GM12872 (cell line): ENCODE measurements around the gene ZNF74.

ENCODE experiments used
- CTCF ChIP-seq: IDR thresholded peaks from 3 replicates; pipeline ENCODE4 v1.5.1; 2011; ENCODE audit warnings: low read depth, mild to moderate bottlenecking, low read length, moderate library complexity; ENCODE audit not compliant: insufficient read depth

ZNF74 gene

DNA sequence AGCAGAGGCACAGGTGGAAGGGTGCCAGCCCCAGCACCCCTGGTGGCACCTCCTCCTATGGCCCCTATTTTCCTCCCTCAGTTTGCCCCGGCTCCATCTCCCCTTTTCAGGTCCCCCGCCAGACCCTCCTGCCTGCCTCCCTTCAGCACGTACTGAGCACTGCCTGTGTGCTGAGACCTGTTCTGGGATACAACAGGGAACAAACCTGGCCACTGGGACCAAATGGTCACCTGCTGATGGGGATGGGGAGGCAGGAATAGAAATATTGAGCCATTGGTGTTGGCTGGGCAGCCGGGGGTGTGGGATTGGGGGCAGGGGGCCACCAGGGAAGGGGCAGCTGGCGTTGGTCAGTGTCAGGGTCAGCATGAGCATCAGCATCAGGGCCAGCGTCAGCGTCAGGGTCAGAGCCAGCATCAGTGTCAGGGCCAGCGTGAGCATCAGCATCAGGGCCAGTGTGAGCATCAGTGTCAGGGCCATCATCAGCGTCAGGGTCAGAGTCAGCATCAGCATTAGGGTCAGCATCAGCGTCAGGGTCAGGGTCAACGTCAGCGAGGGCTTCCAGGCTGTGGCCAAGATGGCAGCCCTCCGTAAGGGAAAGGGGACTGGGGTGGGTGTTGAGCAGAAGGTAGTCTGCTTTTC is 7.5 kb downstream of the ZNF74 start:
- TF ChIP-seq CTCF, result no peak

DNA sequence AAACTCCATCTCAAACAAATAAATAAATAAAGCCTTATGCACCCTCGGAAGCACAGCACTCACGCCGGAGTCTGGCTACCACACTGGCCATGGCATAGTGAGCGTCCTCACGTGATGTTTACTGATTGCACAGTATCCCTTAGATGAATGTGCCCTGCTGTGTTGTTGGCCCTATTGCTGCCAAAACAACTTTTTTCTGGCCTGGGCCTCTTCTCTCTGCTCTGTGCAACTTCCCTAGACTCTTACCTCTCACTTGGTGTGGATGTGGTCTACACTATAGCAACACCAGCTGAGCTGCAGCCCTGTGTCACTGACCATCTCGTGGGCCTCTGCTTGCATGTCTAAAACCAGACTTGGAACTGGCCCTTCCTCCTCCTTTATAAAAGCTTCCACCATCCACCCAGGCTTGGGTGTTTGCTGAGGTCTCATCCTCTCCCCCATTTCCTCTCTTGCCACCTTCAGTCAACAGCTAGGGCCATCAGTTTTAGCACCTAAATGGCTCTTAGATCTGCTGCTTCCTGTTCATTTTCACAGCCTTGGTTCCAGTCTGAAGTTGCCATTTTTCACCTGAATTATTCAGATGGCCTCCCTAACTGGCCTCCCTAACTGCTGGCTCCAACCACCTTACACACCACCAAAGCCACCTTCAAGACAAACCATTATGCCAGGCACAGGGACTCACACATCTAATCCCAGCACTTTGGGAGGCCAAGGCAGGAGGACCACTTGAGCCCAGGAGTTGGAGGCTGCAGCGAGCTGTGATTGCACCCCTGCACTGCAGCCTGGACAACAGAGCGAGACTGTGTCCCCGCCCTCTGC is 9.2 kb downstream of the ZNF74 start:
- no peak for TF ChIP-seq CTCF

GRCh38 chr22:20403779-20404140 is 9.8 kb downstream of the ZNF74 start:
- TF ChIP-seq CTCF, result no peak

- no peak for TF ChIP-seq CTCF
Measured at GRCh38 chr22:20404881-20405280, 10.9 kb downstream of the ZNF74 start.

DNA sequence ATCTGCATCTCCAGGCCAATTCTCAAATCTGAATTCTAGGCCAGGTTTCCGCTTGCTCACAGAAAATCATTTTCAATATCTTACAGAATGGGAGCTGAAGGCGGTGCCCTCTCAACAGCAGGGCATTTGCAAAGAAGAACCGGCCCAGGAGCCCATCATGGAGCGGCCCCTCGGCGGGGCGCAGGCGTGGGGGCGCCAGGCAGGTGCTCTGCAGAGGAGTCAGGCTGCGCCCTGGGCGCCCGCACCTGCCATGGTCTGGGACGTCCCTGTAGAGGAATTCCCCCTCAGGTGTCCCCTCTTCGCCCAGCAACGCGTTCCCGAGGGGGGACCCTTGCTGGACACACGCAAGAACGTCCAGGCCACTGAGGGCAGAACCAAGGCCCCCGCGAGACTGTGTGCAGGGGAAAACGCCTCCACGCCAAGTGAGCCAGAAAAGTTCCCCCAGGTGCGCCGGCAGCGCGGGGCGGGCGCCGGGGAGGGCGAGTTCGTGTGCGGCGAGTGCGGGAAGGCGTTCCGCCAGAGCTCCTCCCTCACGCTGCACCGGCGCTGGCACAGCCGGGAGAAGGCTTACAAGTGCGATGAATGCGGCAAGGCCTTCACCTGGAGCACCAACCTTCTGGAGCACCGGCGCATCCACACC is 11.5 kb downstream of the ZNF74 start:
- no peak for TF ChIP-seq CTCF

- no peak for TF ChIP-seq CTCF
Measured at GRCh38 chr22:20405931-20406685, 12.2 kb downstream of the ZNF74 start.
